Activated T-helper 9 cell treated with anti-CD3 and anti-CD28 coated beads, Interleukin-2, amount 50 U/mL, for 16 hours (primary cell): ENCODE data around the gene SH3GL3.

Experiments
- DNase-seq: peaks from one replicate; pipeline ENCODE4 v3.0.0-alpha.2; 2020; ENCODE audit warnings: low read depth

The SH3GL3 gene

DNA sequence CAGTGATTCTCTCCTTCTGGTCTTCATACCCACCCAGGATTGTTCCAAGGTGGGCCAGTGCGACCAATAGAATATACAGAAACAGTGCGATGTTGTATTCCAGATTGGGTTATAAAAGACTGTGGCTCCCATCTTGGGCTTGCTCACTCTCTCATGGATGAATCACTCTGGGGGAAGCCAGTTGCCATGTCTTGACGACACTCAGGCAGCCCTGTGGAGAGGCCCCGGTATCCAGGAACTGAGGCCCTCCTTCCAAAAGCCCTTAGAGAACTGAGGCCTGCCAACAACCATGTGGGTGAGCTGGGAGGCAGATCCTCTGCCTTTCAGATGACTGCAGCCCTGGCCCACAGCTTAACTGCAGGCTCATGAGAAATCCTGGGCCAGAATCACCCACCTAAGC, 57.2 kb downstream of the SH3GL3 start:
- DNase-seq = no peak

DNA sequence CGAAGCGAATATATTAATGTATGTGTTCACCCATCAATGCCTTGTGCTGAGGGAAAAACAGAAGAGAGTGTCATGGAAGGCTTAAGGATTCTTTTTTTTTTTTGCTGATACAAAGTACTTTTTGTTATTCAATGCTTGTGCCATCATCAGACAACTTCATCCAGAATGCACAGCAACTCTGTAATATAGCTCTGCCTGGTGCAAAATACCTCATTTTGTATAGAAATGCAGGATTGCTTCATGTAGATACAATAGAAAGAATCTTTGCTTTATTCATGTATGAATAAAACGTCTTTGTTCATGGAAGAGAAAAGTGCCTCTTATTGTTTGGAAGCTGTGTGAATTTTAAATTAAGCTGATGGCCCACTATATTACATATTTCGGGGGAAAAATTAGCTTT, 62.9 kb downstream of the SH3GL3 start:
- no peak for DNase-seq

DNA sequence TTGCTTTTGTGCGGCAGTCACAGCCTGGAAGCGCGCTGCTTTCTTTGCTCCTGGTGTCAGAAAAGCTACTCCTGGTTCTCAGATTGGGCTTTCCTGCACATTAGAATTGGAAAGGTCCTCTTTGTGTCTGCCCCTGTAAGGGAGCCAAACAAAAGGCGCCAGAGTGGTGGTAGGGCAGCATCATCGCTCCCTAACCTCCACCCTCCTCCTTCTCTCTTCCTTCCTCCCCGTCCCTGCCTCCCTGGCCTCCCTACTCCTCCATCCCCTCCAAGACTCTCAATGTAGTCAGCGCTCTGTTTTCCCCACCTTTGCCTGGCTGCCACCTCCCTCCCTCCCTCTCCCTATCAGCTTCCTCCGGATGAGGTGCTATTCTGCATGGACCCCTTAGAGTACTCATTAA, 65.3 kb downstream of the SH3GL3 start:
- no peak for DNase-seq

DNA sequence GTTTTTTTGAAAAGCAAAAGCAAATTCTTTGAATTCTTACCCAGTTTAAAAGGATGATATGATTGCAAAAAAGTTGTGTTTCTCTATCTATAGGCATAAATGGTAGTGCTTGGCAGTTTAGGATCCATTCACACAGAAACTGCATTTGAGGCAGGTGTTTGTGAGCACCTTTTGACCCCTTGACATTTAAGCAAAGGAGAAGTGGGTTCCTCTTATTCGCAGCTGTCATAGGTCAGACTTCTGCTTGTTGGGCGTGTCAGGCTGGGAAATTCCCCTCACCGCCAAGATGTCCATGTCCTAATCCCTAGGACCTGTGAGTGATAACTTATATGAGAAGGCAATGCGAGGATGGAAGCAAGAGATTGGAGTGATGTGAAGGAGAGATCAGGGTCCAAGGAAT, 67.4 kb downstream of the SH3GL3 start:
- DNase-seq = no peak

DNA sequence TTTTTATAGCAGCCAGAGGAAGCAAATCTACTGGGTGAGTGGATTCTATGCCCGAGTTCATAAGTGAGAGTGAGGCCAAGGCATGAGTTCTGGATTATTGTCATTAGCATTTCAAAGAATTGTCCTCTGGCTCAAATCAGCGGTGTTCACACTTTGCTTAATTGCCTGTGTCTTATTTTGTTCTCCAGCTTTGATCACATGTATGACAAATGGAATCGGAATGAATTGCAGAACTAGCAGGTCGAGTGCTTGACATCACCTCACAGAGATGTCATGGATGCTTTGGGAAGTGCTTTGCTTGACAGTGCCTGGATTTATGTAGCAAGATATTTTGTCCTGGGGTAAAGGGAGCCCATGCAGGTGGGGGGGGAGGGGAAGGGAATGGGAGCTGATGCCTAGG, 68.0 kb downstream of the SH3GL3 start:
- no peak for DNase-seq

DNA sequence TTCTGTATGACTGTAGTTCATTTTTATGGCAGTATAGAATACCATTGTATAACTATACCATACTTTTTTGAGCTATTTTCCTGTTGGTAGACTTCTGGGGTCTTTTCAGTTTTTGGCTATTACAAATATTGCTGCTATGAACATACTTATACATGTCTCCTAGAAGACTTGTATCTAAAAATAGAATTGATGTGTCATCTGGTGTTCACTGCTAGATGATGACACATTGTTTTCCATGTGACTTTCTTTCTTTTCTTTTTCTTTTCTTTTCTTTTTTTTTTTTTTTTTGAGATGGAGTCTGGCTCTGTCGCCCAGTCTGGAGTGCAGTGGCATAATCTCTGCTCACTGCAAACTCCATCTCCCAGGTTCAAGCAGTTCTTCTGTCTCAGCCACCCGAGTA, 69.8 kb downstream of the SH3GL3 start:
- DNase-seq = no peak

DNA sequence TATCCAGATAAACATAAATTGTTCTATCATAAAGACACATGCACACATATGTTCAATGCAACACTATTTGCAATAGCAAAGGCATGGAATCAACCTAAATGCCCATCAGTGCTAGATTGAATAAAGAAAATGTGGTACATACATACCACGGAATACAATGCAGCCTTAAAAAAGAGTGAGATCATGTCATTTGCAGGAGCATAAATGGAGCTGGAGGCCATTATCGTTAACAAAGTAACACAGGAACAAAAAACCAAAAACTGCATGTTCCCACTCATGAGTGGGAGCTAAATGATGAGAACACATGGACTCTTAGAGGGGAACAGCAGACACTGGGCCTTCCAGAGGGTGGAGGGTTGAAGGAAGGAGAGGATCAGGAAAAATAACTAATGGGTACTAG, 79.2 kb downstream of the SH3GL3 start:
- DNase-seq = no peak

DNA sequence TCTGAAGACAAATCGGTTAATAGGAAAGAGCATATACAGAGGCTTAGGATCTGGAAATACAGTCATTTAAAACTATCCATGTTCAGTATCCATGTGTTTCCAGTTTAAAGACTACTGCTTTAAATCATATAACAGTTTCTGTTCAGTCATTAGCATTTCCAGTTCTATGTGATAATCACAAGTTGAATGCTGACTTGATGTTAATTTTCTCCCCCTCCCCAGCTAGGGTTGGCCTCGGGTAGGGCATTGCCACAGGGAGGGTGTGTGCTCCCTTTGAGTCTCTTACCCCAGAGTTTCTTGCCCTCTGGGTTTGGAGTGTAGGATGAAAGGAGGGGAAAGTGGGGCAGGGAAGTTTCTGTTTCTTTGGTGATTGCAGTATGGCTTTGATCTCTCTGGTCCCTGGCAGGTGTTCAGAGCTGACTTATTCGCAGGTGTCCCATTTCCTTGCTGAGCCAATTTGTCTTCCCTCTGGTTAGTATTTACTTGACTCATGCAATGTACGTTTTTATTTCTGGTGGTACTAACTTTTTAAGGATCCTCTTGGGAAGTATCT, 86.3 kb downstream of the SH3GL3 start:
- DNase-seq = no peak

DNA sequence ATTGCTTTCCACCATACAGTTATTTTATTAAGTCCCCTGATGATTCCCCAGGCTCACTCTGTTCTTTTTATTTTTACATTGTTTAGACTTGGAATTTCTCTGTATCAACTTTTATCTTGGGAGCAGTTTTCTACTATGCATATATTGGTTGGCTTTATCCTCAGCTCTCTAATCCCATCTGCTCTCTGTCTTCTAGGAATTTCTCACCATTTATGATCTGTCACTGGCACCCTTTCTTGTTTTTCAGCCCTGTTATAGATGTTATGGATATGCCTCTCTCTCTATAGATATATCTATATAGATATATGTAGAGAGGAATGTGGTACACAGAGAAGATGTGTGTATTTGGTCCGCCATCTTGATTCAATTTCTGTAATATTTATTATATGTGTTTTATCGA, 90.5 kb downstream of the SH3GL3 start:
- no peak for DNase-seq

DNA sequence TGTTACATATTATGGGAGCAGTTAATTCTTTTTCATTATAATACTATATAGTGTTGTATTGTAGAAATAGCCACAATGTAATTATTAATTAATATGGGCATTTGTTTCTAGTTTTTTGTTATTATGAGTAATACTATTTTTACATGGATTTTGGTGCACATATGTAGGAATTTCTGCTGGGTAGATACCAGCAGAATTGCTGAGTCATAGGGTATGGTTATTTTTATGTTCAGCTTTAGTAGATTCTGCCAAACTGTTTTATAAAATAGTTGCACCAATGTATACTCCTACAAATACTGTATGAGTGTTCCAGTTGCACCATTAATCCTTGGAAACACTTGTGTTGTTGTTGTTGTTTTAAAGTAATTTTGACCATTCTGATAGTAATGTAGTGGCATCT, 91.5 kb downstream of the SH3GL3 start:
- no peak for DNase-seq

DNA sequence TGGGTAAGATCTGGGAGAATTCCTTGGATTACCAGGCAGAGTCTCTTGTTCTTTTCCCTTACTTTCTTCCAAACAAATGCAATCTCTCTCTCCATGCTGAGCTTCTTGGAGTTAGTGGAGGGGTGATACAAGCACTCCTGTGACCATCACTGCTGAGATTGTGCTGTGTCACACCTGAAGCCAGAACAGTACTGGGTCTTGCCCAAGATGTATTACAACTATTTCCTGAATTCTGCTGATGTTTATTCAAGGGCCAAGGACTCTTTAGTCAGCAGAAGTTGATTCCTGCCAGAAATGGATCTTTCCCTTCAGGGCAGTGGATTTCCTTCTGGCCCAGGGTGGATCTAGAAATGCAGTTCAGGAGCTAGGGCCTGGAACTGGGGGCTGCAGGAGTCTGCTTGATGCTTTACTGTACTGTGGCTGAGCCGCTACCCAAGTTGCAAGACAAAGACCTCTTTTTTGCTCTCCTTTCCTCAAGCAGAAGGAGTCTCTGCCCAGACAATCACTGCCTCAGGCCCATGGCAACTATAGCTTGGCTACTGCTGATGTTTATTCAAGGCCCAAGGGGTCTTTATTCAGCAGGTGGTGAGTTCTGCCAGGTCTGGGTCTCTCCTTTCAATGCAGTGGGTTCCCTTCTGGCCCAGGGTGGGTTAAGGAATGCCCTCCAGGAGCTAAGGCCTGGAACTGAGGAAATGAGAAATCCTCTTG, 98.8 kb downstream of the SH3GL3 start:
- no peak for DNase-seq

DNA sequence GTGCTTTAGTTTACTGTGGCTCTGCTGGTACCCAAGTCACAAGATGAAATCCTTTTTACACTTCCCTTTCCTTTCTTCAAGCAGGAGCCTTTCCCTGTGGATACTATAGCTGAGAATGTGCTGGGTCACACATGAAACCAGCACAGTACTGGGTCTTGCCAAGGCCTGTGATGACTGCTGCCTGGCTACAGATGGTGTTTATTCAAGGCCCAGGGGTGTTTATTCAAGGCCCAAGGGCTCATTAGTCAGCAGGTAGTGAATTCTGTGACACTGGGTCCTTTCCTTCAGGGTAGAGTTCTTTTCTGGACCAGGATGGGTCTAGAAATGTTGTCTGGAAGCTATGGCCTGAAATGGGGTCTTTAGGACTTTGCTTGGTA, 99.4 kb downstream of the SH3GL3 start:
- no peak for DNase-seq

DNA sequence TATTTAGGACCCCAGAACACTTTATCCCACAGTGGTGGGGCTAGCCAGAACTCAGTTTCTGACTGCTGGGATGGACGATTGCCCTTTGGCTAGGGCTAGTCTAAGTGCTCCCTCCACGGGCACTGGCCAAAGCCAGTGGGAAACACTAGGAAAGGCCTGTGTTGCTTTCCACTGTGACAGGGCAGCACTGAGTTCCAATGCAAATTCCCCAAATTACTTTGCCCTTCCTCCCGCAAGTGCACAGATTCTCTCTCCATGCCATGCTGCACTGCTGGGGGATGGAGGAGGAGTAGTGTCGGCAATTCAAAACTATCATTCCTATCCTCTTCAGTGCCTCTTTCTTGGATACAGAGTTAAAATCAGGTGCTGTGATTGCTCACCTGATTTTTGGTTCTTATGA, 100.0 kb downstream of the SH3GL3 start:
- DNase-seq = no peak

DNA sequence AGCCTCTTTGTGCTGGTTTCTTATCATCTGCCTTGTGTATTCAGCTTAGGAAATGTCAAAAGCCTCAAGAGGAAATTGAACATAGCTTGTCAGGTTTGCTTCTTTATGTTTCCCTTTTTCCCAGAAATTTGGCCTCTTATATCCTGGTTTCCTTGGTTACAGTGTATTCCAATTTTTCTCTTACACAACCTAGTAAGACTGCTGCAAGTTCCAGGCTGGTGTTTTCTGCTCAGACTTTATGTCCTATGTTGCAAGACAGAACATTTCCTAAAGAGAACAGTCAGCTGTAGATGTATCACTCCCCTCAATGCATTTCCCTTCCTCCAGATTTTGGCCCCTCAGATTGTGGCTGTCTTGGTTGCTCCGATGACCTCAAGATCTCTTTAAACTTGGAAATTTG, 102.5 kb downstream of the SH3GL3 start:
- DNase-seq = no peak

DNA sequence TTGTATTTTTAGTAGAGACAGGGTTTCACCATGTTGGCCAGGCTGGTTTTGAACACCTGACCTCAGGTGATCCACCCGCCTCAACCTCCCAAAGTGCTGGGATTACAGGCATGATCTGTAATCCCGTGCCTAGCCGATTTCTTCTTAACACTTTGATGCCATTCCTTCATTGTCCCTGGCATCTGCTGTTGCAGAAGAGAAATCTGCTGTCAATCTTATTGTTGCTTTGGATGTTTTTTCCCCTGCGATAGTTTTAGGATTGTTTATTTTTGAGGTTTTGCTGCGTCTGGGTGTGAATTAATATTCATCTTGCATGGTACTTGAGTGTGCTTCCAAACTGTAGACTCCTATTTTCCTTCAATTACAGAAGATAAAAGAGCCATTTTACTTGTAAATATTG, 107.4 kb downstream of the SH3GL3 start:
- no peak for DNase-seq

DNA sequence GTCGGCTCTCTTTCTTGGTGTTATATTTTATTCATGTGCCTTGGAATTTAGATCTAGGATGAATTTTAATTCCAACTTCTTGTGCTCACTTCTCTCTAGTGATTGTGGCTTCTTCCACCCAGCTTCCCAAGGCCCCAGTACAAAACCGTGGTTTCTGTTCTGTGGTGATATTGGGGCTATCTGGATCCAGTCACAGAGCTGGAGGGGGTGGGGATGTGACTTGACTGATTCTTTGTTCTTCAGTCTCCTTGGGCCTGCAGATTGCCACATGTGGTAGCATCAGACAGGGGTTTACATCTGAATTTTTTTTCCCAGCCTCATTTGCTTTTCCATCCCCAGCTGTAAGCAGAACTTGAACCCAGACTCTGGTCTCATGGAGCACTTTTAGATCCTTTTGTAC, 108.2 kb downstream of the SH3GL3 start:
- DNase-seq = no peak

DNA sequence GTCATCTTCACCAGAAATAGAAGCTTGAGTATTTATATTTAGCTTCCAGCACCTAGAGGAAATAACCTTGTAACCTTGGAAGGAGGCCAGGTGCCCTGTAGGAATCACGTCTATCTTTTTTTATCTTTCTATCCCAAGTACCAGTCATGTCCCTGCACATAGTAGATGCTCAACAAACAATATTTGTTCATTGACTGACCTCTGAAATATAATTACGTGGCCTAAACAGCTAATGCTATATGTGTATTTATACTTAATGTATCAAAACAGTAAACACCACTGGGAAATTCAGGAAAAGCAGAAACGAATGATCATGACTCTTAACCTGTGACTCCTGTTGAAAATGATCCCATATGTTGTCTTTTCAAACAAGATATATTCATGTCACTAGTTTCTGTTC, 108.9 kb downstream of the SH3GL3 start:
- no peak for DNase-seq

DNA sequence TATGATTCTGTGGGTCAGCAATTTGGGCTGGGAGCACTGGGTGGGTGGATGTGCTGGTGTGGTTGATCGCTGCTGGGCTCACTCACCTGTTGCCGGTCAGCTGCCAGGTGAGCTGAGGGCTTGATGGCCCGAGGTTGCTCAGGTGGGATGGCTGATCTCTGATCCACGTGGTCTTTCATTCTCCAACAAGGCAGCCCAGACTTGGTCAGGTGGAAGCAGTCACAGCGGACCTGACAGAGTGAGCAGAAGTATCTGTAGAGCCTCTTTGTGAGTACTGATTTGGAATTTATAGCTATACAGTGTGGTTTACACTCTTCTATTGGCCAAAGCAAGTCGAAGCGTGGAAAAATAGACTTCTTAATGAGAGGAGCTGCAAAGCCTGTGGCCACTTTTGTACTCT, 109.6 kb downstream of the SH3GL3 start:
- no peak for DNase-seq

DNA sequence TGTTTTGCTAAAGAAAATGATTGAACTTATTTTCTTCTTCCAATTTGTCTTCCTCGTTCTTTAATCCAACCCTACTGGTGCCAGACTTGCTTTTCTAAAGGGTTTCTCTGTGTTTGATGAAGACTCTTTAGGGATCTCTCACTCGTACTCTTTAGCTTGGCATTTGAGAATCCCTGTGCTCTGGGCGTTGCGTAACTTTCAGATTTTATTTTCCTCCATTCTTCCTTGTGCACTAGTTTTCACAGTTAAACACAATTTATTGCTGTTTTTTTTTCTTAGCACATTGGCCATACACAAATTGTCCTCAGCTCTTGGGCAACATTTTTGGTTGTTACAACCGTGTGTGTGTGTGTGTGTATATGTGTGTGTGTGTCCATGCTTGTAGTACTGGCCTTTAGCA, 111.0 kb downstream of the SH3GL3 start:
- DNase-seq = no peak

DNA sequence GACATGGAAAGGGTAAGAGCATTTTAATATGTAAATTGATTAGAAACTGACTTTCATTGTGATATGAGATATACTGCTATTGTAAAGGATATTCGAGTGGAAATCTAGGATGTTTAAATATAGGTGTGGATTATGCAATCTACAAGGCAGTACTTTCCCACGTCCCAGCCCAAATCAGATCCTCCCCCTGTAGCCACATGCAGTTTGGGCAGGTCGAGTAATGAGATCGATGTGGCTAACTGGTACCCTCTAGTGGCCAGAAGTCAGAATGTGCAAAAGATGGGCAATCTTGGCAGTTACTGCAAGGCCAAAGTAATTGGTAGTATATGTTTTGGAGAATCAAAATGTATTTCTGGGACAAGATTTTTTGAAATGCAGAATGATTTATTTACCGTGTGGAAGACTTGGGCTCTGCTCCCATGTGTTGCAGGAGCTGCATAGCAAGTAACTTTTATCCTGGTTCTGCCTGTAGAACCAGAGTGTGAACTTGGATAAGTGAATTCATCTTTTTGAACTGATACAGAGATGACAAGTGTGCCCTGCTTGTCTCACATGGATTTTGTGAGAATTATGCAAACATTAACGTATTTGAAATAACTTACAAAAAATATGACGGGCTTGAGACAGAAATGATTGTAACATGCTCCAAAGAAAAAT, 112.3 kb downstream of the SH3GL3 start:
- DNase-seq = no peak

DNA sequence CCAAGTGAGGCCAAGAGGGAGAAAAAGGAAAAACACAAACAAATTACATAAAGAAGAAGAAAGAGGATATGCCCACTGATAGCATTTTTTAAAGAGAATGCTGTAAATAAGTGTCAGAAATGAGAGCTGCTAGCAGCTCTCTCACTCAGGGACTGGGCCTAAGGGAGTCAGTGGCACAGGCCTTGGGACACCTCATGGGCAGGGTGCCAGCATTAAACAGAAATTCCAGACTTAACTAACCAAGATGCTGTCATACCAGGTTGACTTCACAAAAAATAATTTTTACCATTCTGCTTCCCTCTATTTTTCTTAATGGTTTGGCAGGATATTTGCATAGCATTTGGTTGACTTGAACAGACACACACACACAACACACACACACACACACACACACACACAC, 114.5 kb downstream of the SH3GL3 start:
- DNase-seq = no peak

DNA sequence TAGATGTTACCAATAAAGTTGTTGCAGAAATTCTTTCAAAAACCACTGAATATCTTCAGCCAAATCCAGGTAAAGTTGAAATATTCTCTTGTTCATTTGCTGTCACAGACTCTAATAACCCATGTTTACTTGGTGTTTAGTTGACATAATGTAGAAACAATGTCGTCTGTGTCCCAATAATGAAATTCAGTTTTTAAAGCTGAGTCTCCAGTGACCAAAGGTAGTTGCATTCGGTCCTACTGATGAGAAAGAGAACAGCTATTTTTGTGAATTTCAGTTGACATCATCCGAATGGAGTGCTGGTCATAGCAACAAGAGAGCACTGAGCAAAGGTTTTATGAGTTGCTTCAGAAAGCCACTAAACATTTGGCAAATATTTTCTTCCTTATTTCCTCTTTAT, 118.0 kb downstream of the SH3GL3 start:
- no peak for DNase-seq

DNA sequence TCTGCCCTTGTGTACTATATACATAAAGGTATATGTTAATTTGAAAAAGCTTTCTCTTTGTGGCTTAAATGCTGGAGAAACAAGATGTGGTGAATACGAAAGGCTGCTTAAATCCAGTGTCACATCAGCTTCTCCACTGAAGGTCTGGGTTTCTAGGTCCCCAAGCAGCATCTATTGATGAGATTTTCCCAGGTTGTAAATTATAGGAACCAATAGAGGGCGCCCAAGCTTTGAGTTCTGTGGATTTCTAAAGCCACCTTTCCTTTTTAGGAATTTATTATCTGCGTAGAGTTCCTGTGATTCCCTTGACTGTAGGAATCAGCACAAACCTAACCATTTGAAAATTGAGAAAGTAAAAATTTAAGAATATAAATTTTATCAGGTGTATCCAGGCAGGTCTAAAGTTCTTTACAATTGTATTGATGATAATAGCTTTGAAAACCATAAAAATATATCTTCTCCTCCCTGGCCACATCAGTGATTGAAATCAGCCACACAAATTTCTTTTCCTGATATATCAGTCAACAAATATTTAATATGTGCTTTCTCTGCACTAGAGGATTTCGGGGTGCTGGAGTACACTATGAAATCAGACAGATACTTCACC, 118.5 kb downstream of the SH3GL3 start:
- DNase-seq = no peak

DNA sequence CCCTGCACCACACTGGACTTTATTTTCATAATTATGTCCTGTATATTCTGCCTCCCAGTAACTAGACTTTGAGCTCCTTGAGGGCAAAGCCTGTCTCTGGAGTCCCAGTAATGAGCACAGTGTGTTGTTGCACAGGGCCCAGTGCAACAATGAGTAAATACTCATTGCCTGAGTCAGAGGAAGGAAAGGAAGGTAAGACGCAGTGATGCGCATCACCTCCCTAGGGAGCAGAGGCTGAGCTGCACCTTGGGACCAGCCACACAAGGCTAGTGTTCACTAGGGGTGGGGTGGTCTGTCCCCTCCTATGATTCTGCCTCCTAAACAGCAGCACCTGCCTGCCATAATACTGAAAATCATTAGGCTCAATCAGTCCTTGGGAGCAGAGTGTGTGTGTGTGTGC, 120.2 kb downstream of the SH3GL3 start:
- no peak for DNase-seq
